ENCODE data around the gene COL5A3. TPM values are rescaled to one million over a fixed set of nuclear protein-coding genes. Genes with fewer than 3 reads are reported as not detected.

The COL5A3 gene
- total RNA-seq, 1 experiment from 2014 or later: 4.1 TPM

Other genes with a start within 250 kb of the COL5A3 start
- 1.5 and 2.1 TPM in 2 replicates for gene ZNF846, start 241.8 kb downstream of the COL5A3 start, total RNA-seq (2014; rRNA removed; shearing (Covaris generic))
- gene FBXL12, start 191.4 kb downstream of the COL5A3 start, total RNA-seq (2014; rRNA removed; shearing (Covaris generic)): 9.0 and 13.9 TPM in 2 replicates
- 467 and 704 TPM in 2 replicates for gene UBL5, start 182.6 kb downstream of the COL5A3 start, total RNA-seq (2014; rRNA removed; shearing (Covaris generic))
- 127 and 131 TPM in 2 replicates for gene PIN1, start 175.2 kb downstream of the COL5A3 start, total RNA-seq (2014; rRNA removed; shearing (Covaris generic))
- gene OLFM2, start 74.0 kb downstream of the COL5A3 start, total RNA-seq (2014; rRNA removed; shearing (Covaris generic)): 8.2 and 15.7 TPM in 2 replicates
- gene RDH8, start 3.0 kb upstream of the COL5A3 start, total RNA-seq (2014; rRNA removed; shearing (Covaris generic)): not detected in 2 replicates
- gene SHFL, start 75.8 kb upstream of the COL5A3 start, total RNA-seq (2014; rRNA removed; shearing (Covaris generic)): 11.1 and 11.4 TPM in 2 replicates
- gene ANGPTL6, start 92.2 kb upstream of the COL5A3 start, total RNA-seq (2014; rRNA removed; shearing (Covaris generic)): 0.69 TPM in 1 of 2 replicates, not detected in the other
- 55.3 and 68.6 TPM in 2 replicates for gene PPAN, start 95.9 kb upstream of the COL5A3 start, total RNA-seq (2014; rRNA removed; shearing (Covaris generic))
- gene P2RY11, start 101.2 kb upstream of the COL5A3 start, total RNA-seq (2014; rRNA removed; shearing (Covaris generic)): 3.4 and 3.6 TPM in 2 replicates
- 376 and 400 TPM in 2 replicates for gene EIF3G, start 109.4 kb upstream of the COL5A3 start, total RNA-seq (2014; rRNA removed; shearing (Covaris generic))
- 126 and 140 TPM in 2 replicates for gene DNMT1, start 184.4 kb upstream of the COL5A3 start, total RNA-seq (2014; rRNA removed; shearing (Covaris generic))
- gene S1PR2, start 220.8 kb upstream of the COL5A3 start, total RNA-seq (2014; rRNA removed; shearing (Covaris generic)): 3.5 and 3.7 TPM in 2 replicates
- gene MRPL4, start 241.7 kb upstream of the COL5A3 start, total RNA-seq (2014; rRNA removed; shearing (Covaris generic)): 107 and 125 TPM in 2 replicates